H9 (cell line): Measurements from ENCODE around the gene LYSMD2. TPM values are rescaled to one million over a fixed set of nuclear protein-coding genes. Genes with fewer than 3 reads are reported as not detected.

Experiments used
- DNase-seq: peaks from one replicate; pipeline ENCODE4 v3.0.0-alpha.2; 2017
- H2AFZ ChIP-seq: one replicate; pipeline ENCODE4 v1.6.1; 2013; ENCODE audit warnings: mild to moderate bottlenecking, low read length, control low read depth, moderate library complexity
- H2AK5ac ChIP-seq: 2 replicates; pipeline ENCODE4 v1.6.1; 2013; ENCODE audit warnings: low read length, control low read depth, mixed read lengths; ENCODE audit not compliant: insufficient read length
- H2BK120ac ChIP-seq: one replicate; pipeline ENCODE4 v1.6.1; 2013; ENCODE audit warnings: low read depth, mild to moderate bottlenecking, low read length, control low read depth, inconsistent platforms; ENCODE audit not compliant: poor library complexity, severe bottlenecking
- H2BK12ac ChIP-seq: 2 replicates; pipeline ENCODE4 v1.6.1; 2013; ENCODE audit warnings: low read length, control low read depth, mixed read lengths, low read depth; ENCODE audit not compliant: insufficient read length
- H2BK15ac ChIP-seq: 2 replicates; pipeline ENCODE4 v1.6.1; 2013; ENCODE audit warnings: low read depth, low read length, control low read depth
- H2BK20ac ChIP-seq: one replicate; pipeline ENCODE4 v1.6.1; 2013; ENCODE audit warnings: low read depth, mild to moderate bottlenecking, low read length, control low read depth, inconsistent platforms; ENCODE audit not compliant: poor library complexity, severe bottlenecking
- H2BK5ac ChIP-seq: 2 replicates; pipeline ENCODE4 v1.6.1; 2013; ENCODE audit warnings: low read length, control low read depth, mixed read lengths; ENCODE audit not compliant: insufficient read length
- H3K14ac ChIP-seq: 2 replicates; pipeline ENCODE4 v1.6.1; 2013; ENCODE audit warnings: low read length, control low read depth; ENCODE audit not compliant: insufficient read depth
- H3K18ac ChIP-seq: 2 replicates; pipeline ENCODE4 v1.6.1; 2013; ENCODE audit warnings: low read depth, mild to moderate bottlenecking, mixed read lengths, low read length, control low read depth; ENCODE audit not compliant: insufficient read length
- H3K23ac ChIP-seq: 2 replicates; pipeline ENCODE4 v1.6.1; 2013; ENCODE audit warnings: low read length, control low read depth, mixed read lengths, low read depth; ENCODE audit not compliant: insufficient read length
- H3K23me2 ChIP-seq: 2 replicates; pipeline ENCODE4 v1.6.1; 2013; ENCODE audit warnings: low read depth, mild to moderate bottlenecking, mixed read lengths, low read length, control low read depth; ENCODE audit not compliant: insufficient read length, poor library complexity, severe bottlenecking
- H3K27ac ChIP-seq: 2 replicates; pipeline ENCODE4 v1.5.1; 2013; ENCODE audit warnings: low read length, control low read depth, mixed read lengths, low read depth; ENCODE audit not compliant: insufficient read length
- H3K27me3 ChIP-seq: 2 replicates; pipeline ENCODE4 v1.6.1; 2013; ENCODE audit warnings: low read length, control low read depth, inconsistent platforms; ENCODE audit not compliant: insufficient read depth
- H3K4ac ChIP-seq: 2 replicates; pipeline ENCODE4 v1.6.1; 2013; ENCODE audit warnings: low read depth, mild to moderate bottlenecking, control low read depth, inconsistent platforms, low read length, moderate library complexity
- H3K4me1 ChIP-seq: 2 replicates; pipeline ENCODE4 v1.6.1; 2013; ENCODE audit warnings: low read length, control low read depth, inconsistent platforms; ENCODE audit not compliant: insufficient read depth
- H3K4me2 ChIP-seq: 2 replicates; pipeline ENCODE4 v1.6.1; 2013; ENCODE audit warnings: low read length, control low read depth, mixed read lengths; ENCODE audit not compliant: insufficient read length, insufficient read depth
- H3K56ac ChIP-seq: 2 replicates; pipeline ENCODE4 v1.6.1; 2013; ENCODE audit warnings: low read depth, mild to moderate bottlenecking, mixed read lengths, low read length, control low read depth; ENCODE audit not compliant: insufficient read length
- H3K79me1 ChIP-seq: 2 replicates; pipeline ENCODE4 v1.6.1; 2013; ENCODE audit warnings: low read depth, mild to moderate bottlenecking, moderate library complexity, low read length, control low read depth, inconsistent platforms; ENCODE audit not compliant: insufficient read depth, poor library complexity, severe bottlenecking
- H3K79me2 ChIP-seq: 2 replicates; pipeline ENCODE4 v1.6.1; 2013; ENCODE audit warnings: low read length, control low read depth, inconsistent platforms; ENCODE audit not compliant: insufficient read depth
- H3K9ac ChIP-seq: 2 replicates; pipeline ENCODE4 v1.6.1; 2013; ENCODE audit warnings: low read length, control low read depth, mixed read lengths; ENCODE audit not compliant: insufficient read length; ENCODE audit errors: extremely low read depth
- H3K9me3 ChIP-seq: one replicate; pipeline ENCODE4 v1.6.1; 2013; ENCODE audit warnings: low read depth, low read length, inconsistent platforms; ENCODE audit not compliant: control insufficient read depth
- H3T11ph ChIP-seq: one replicate; pipeline ENCODE4 v1.6.1; 2013; ENCODE audit warnings: mild to moderate bottlenecking, low read length, control low read depth, inconsistent platforms
- H4K20me1 ChIP-seq: one replicate; pipeline ENCODE4 v1.6.1; 2013; ENCODE audit not compliant: control insufficient read depth, insufficient read length, insufficient read depth
- H4K5ac ChIP-seq: 2 replicates; pipeline ENCODE4 v1.6.1; 2013; ENCODE audit warnings: low read depth, mild to moderate bottlenecking, mixed read lengths, low read length, control low read depth; ENCODE audit not compliant: insufficient read length
- H4K8ac ChIP-seq: replicated peaks from 2 replicates; pipeline ENCODE4 v1.6.1; 2013; ENCODE audit warnings: low read length, control low read depth, mixed read lengths, low read depth; ENCODE audit not compliant: insufficient read length
- H4K91ac ChIP-seq: 2 replicates; pipeline ENCODE4 v1.6.1; 2013; ENCODE audit warnings: low read depth, mild to moderate bottlenecking, moderate library complexity, mixed read lengths, low read length, control low read depth; ENCODE audit not compliant: insufficient read length
- H3K27ac Mint-ChIP-seq, 3 experiments: 2 replicates in 2 of 3; 3 replicates in 1 of 3; pipeline ENCODE4 v1.8.0; 2020 to 2021; ENCODE audit warnings: mixed read lengths in 3 of 3, mild to moderate bottlenecking in 1 of 3, moderate library complexity in 1 of 3
- H3K27me3 Mint-ChIP-seq: 2 replicates; pipeline ENCODE4 v1.8.0; 2021; ENCODE audit warnings: low read depth, mild to moderate bottlenecking, moderate library complexity, mixed read lengths
- H3K36me3 Mint-ChIP-seq, 3 experiments: 2 replicates in 2 of 3; 3 replicates in 1 of 3; pipeline ENCODE4 v1.8.0; 2020 to 2021; ENCODE audit warnings: low read depth in 3 of 3, mixed read lengths in 3 of 3; ENCODE audit not compliant: insufficient read depth in 1 of 3
- H3K4me1 Mint-ChIP-seq, 2 experiments: 2 replicates each; pipeline ENCODE4 v1.8.0; 2020; ENCODE audit warnings: mixed read lengths in 2 of 2
- H3K4me3 Mint-ChIP-seq, 2 experiments: 2 replicates in 1 of 2; 3 replicates in 1 of 2; pipeline ENCODE4 v1.8.0; 2020 to 2021; ENCODE audit warnings: mild to moderate bottlenecking in 2 of 2, mixed read lengths in 2 of 2, moderate library complexity in 1 of 2
- H3K9me3 Mint-ChIP-seq, 2 experiments: 2 replicates in 1 of 2; 3 replicates in 1 of 2; pipeline ENCODE4 v1.8.0; 2020; ENCODE audit warnings: mild to moderate bottlenecking in 2 of 2, mixed read lengths in 2 of 2, moderate library complexity in 1 of 2
- WGBS: extraction: QIAGEN DNeasy Blood & Tissue Kit; methylation state at CpG from one replicate; pipeline ENCODE4 v1.1.7; 2013; ENCODE audit warnings: missing lambda C conversion rate, low lambda C conversion rate, mixed read lengths; ENCODE audit not compliant: insufficient read length; ENCODE audit errors: extremely low coverage; 5-methylcytosine and 5-hydroxymethylcytosine counted together
- total RNA-seq: library from RNA; stranded (reverse); gene quantifications from 2 replicates; pipeline ENCODE4 v1.2.1, GENCODE V29; 2021
- TF ChIP-seq, protein P1 (sequence below): fragments of 200-600 bp; sonication (generic); conservative IDR thresholded peaks from 3 replicates; pipeline ENCODE4 v1.8.0; 2021; ENCODE audit warnings: antibody characterized with exemption, mild to moderate bottlenecking

The LYSMD2 gene
- total RNA-seq, 1 experiment from 2014 or later = 3.9 TPM

GRCh38 chr15:51750186-51750585 is 12.7 kb upstream of the LYSMD2 start:
- H3K9me3 ChIP-seq = no peaks in the 10 kb centered on the region
- H3K4me2 ChIP-seq = peak overlapping the region; percentile 98
- H3K9me3 Mint-ChIP-seq = no peaks in the 10 kb centered on the region; a peak in 1 of 5 replicates
- no peak overlapping the region for H2BK20ac ChIP-seq
- peaks cover 79% of the 10 kb centered on the region for H3K27me3 Mint-ChIP-seq
- H3K79me2 ChIP-seq = no peaks in the 10 kb centered on the region
- TF ChIP-seq, protein P1, sequence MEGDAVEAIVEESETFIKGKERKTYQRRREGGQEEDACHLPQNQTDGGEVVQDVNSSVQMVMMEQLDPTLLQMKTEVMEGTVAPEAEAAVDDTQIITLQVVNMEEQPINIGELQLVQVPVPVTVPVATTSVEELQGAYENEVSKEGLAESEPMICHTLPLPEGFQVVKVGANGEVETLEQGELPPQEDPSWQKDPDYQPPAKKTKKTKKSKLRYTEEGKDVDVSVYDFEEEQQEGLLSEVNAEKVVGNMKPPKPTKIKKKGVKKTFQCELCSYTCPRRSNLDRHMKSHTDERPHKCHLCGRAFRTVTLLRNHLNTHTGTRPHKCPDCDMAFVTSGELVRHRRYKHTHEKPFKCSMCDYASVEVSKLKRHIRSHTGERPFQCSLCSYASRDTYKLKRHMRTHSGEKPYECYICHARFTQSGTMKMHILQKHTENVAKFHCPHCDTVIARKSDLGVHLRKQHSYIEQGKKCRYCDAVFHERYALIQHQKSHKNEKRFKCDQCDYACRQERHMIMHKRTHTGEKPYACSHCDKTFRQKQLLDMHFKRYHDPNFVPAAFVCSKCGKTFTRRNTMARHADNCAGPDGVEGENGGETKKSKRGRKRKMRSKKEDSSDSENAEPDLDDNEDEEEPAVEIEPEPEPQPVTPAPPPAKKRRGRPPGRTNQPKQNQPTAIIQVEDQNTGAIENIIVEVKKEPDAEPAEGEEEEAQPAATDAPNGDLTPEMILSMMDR = no peak
- no peak overlapping the region for H2AFZ ChIP-seq
- H2BK12ac ChIP-seq = no peak overlapping the region
- H3K27me3 ChIP-seq = peaks cover 19% of the 10 kb centered on the region; the same call in 1 of the 2 replicates
- no peak overlapping the region for H3K23ac ChIP-seq
- DNase-seq = no peak
- H3K4me3 Mint-ChIP-seq = peak overlapping the region in 1 of 2 experiments; percentile 94; a peak in 2 of 5 replicates
- H3K56ac ChIP-seq = no peak overlapping the region
- no peak overlapping the region for H3K14ac ChIP-seq
- no peak overlapping the region for H2BK15ac ChIP-seq
- H3K36me3 Mint-ChIP-seq = peaks cover 0 to 1% (median 0%) of the 10 kb centered on the region in 3 experiments; a peak in 1 of 7 replicates
- WGBS = no CpG with 5 or more reads among the region's 4 CpGs
- no peak overlapping the region for H3K4ac ChIP-seq
- peaks cover 12 to 15% of the 10 kb centered on the region in 2 experiments for H3K4me1 Mint-ChIP-seq
- H3K27ac ChIP-seq = no peak overlapping the region
- H3K18ac ChIP-seq = no peak overlapping the region
- no peaks in the 10 kb centered on the region for H4K20me1 ChIP-seq
- no peak overlapping the region for H3K27ac Mint-ChIP-seq
- no peaks in the 10 kb centered on the region for H3K79me1 ChIP-seq
- no peak overlapping the region for H4K91ac ChIP-seq
- H2AK5ac ChIP-seq = no peak overlapping the region
- no peak overlapping the region for H2BK5ac ChIP-seq
- no peak overlapping the region for H3K9ac ChIP-seq
- no peaks in the 10 kb centered on the region for H3K4me1 ChIP-seq
- H3T11ph ChIP-seq = no peak overlapping the region
- no peak overlapping the region for H4K8ac ChIP-seq
- peaks cover 7% of the 10 kb centered on the region for H3K23me2 ChIP-seq
- no peak overlapping the region for H4K5ac ChIP-seq
- H2BK120ac ChIP-seq = no peak overlapping the region
